GM12892 (cell line): ENCODE measurements around the gene EPYC.
A peak's percentile ranks its signal among the peaks of the same experiment; 100 is the strongest.
"Not testable (repeated sequence)": the region's sequence is repeated elsewhere in the genome, so short reads cannot be mapped to it uniquely, and the experiment has no call there.

Experiments used
- DNase-seq: peaks from one replicate; pipeline ENCODE4 v3.0.0; 2011; ENCODE audit not compliant: insufficient read length
- FAIRE-seq: peaks from 2 replicates; lab custom pipeline; 2011; peaks lifted over from hg19 to GRCh38; lab: Jason Lieb, UNC
- POLR2A ChIP-seq: IDR thresholded peaks from 2 replicates; pipeline ENCODE4 v1.6.1; 2011; ENCODE audit warnings: low read depth, low read length, control low read depth
- POLR2AphosphoS5 ChIP-seq: IDR thresholded peaks from 2 replicates; pipeline ENCODE4 v1.6.1; 2011; ENCODE audit warnings: low read depth, low read length, control low read depth
- TAF1 ChIP-seq: IDR thresholded peaks from 2 replicates; pipeline ENCODE4 v1.6.1; 2011; ENCODE audit warnings: low read depth, mild to moderate bottlenecking, control low read depth, low read length, borderline replicate concordance

EPYC gene

GRCh38 chr12:90987520-90987919, 17.3 kb downstream of the EPYC start:
- FAIRE-seq (no peak), DNase-seq (no peak)
- TF ChIP-seq POLR2AphosphoS5 (no peak), TAF1 (no peak), POLR2A (no peak)

- DNase-seq: no peak
- TF ChIP-seq POLR2A (no peak), POLR2AphosphoS5 (no peak), TAF1 (no peak)
- no peak for FAIRE-seq
Measured at GRCh38 chr12:90987101-90987500, 17.7 kb downstream of the EPYC start.

GRCh38 chr12:90985331-90985730, 19.4 kb downstream of the EPYC start:
- not testable (repeated sequence) for DNase-seq

GRCh38 chr12:90984114-90984513, 20.7 kb downstream of the EPYC start:
- DNase-seq (no peak), FAIRE-seq (no peak)
- no peak for TF ChIP-seq POLR2A
- no peak for TF ChIP-seq POLR2AphosphoS5
- TF ChIP-seq TAF1: no peak

More at GRCh38 chr12:90985331-90985730, 19.4 kb downstream of the EPYC start:
- FAIRE-seq: not testable (repeated sequence)

GRCh38 chr12:90982170-90982569, 22.6 kb downstream of the EPYC start:
- DNase-seq (no peak), FAIRE-seq (no peak)
- no peak for TF ChIP-seq POLR2AphosphoS5
- TF ChIP-seq POLR2A: no peak
- TF ChIP-seq TAF1: no peak

- TF ChIP-seq TAF1 (no peak), POLR2AphosphoS5 (no peak), POLR2A (no peak)
- FAIRE-seq: no peak
- no peak for DNase-seq
Measured at GRCh38 chr12:90979951-90980350, 24.8 kb downstream of the EPYC start.

GRCh38 chr12:90979019-90979418, 25.8 kb downstream of the EPYC start:
- no peak for FAIRE-seq
- TF ChIP-seq POLR2A: no peak
- TF ChIP-seq POLR2AphosphoS5: no peak
- TF ChIP-seq TAF1: no peak
- DNase-seq: no peak

- DNase-seq (no peak), FAIRE-seq (peak; percentile 53)
- TF ChIP-seq POLR2A (no peak), POLR2AphosphoS5 (no peak), TAF1 (no peak)
Measured at GRCh38 chr12:90978117-90978770, 26.5 kb downstream of the EPYC start.

GRCh38 chr12:90977224-90977623, 27.5 kb downstream of the EPYC start:
- TF ChIP-seq TAF1: no peak
- TF ChIP-seq POLR2A: no peak
- TF ChIP-seq POLR2AphosphoS5: no peak
- no peak for FAIRE-seq

GRCh38 chr12:90974286-90974685, 30.5 kb downstream of the EPYC start:
- DNase-seq (no peak), FAIRE-seq (no peak)

More at GRCh38 chr12:90977224-90977623, 27.5 kb downstream of the EPYC start:
- no peak for DNase-seq

GRCh38 chr12:90972226-90972625, 32.5 kb downstream of the EPYC start:
- DNase-seq (no peak), FAIRE-seq (no peak)
- TF ChIP-seq POLR2A: no peak
- TF ChIP-seq TAF1: no peak
- no peak for TF ChIP-seq POLR2AphosphoS5

More at GRCh38 chr12:90974286-90974685, 30.5 kb downstream of the EPYC start:
- TF ChIP-seq POLR2AphosphoS5 (no peak), TAF1 (no peak), POLR2A (no peak)

- DNase-seq: no peak
- TF ChIP-seq TAF1: no peak
- TF ChIP-seq POLR2AphosphoS5: no peak
- no peak for TF ChIP-seq POLR2A
- no peak for FAIRE-seq
Measured at GRCh38 chr12:90970911-90971310, 33.9 kb downstream of the EPYC start.
